Globus pallidus (tissue), 1 donor: ENCODE data around the gene PRSS1.
A peak's percentile ranks its signal among the peaks of the same experiment; 100 is the strongest.
"Not testable (repeated sequence)": the region's sequence is repeated elsewhere in the genome, so short reads cannot be mapped to it uniquely, and the experiment has no call there.

ENCODE experiments used
- DNase-seq: peaks from one replicate; pipeline ENCODE4 v3.0.0-alpha.2; 2015; ENCODE audit warnings: low spot score

PRSS1 gene

GRCh38 chr7:142773937-142774744 lies 24.9 kb downstream of the PRSS1 start:
- DNase-seq = no peak

- DNase-seq = no peak
These were observed 25.6 kb downstream of the PRSS1 start for GRCh38 chr7:142774826-142775225.

GRCh38 chr7:142775351-142776115 lies 26.3 kb downstream of the PRSS1 start:
- not testable (repeated sequence) for DNase-seq

GRCh38 chr7:142776206-142776844 lies 27.1 kb downstream of the PRSS1 start:
- DNase-seq = no peak

DNA sequence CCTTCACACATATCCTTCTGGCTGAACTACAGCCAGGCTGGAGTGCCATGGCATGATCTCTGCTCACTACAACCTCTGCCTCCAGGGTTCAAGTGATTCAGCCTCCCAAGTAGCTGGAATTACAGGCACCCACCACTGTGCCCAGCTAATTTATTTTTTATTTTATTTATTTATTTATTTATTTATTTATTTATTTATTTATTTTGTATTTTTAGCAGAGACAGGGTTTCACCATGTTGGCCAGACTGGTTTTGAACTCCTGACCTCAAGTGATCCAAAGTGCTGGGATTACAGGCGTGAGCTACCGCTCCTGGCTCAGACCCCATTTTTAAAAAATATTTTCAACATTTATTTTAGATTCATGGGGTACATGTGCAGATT lies 27.6 kb downstream of the PRSS1 start:
- not testable (repeated sequence) for DNase-seq

- DNase-seq = no peak
These were observed 28.0 kb downstream of the PRSS1 start for GRCh38 chr7:142777318-142777717.

DNA sequence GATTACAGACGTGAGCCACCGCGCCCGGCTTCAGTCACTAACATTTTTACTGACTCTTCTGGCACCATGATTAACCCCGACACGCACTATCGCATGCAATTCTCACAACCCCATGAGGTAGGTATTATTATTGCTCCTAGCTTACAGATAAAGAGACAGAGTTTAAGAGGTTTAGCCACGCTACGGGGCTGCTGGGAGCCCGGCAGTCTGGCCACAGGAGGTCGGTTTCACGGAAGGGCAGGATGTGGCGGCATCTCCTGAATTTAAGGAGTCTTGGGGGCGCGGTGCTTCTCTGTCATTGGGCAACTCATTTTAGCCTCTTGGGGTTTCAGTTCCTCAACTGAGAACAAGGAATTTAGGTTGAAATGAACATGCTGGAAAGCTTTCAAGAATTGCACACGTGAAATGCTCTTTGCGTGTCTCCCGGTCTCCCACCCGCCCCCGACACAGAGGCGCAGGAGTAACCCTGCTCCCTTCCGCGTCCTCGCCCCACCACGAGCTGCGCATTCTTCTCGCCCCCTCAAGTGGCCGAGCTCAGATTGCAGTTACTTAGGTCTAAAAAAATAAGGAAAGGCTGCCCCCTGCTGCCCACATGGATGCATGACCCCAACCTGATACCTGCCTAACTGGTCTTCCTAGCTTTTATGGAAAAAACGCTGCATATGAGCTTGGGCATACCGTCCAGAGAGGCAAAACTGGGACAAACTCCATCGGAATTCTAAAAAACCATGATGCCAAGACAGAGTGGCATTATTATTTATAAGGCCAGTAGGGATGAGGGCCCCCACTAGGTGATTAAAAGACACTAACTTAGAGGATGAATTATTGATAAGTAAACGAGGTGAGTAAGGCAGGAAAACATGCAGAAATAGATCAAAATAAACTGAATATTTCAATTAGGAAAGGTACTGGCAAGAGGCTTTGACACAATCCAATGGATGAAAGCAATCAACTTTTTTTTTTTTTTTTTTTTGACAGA lies 33.9 kb downstream of the PRSS1 start:
- peak; percentile 80 for DNase-seq

DNA sequence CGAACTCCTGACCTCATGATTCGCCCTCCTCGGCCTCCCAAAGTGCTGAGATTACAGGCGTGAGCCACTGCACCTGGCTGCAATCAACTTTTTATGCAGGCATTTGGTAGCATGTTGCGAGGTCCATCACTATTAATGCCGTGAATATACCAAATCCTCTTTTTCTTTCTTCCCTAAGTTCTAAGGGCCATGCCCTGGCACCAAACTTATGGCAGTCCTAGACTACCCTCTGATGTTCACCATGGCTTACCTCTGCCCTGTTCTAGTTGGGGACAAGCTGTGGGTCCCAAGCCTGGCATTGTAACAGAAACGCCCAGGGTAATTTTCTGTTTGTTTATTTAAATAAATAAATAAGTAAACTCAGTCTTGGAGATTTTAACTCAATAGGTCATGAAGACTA lies 34.8 kb downstream of the PRSS1 start:
- no peak for DNase-seq

DNA sequence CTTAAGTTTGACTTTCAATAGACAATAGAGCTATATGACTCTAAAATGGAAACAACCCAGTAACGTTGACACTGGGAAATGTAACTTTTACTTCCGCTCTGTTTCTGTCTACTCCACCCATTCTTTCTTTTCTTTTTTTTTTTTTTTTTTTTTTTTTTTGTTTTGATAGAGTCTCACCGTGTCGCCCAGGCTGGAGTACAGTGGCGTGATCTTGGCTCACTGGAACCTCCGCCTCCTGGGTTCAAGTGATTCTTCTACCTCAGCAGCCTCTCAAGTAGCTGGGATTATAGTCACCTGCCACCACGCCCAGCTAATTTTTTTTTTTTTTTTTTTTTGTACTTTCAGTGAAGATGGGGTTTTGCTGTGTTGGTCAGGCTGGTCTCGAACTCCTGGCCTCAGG lies 35.4 kb downstream of the PRSS1 start:
- DNase-seq = no peak

DNA sequence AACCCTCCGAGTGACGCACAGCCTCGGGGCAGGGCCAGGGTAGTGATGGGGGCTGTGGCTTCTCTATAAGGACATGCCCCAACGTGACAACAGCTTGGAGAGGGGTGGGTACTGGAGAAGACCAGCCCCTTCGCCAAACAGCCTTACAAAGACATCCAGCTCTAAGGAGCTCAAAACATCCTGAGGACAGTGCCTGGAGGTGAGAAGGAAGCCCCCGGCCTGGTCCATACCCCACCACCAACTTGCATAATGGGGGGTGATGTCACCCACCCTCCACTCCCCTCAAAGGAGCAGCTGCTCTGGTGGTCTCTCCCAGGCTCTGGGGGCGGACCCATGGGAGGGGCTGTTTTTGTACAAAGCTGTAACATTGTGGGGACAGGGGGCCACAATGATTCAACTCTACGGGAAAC lies 36.6 kb downstream of the PRSS1 start:
- DNase-seq = no peak

DNA sequence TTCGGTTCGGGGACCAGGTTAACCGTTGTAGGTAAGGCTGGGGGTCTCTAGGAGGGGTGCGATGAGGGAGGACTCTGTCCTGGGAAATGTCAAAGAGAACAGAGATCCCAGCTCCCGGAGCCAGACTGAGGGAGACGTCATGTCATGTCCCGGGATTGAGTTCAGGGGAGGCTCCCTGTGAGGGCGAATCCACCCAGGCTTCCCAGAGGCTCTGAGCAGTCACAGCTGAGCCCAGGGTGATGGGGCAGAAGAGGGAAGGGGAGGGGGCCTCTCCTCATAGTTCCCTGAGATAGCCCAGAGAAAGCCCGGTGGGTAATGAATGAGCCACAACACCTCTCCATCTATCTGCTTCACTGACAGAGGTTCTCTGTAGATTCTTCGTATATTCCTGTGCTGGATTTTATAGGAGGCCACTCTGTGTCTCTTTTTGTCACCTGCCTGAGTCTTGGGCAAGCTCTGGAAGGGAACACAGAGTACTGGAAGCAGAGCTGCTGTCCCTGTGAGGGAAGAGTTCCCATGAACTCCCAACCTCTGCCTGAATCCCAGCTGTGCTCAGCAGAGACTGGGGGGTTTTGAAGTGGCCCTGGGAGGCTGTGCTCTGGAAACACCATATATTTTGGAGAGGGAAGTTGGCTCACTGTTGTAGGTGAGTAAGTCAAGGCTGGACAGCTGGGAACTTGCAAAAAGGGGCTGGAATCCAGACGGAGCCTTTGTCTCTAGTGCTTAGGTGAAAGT lies 37.9 kb downstream of the PRSS1 start:
- DNase-seq = no peak

GRCh38 chr7:142787783-142788182 lies 38.5 kb downstream of the PRSS1 start:
- DNase-seq = no peak

GRCh38 chr7:142788303-142789289 lies 39.3 kb downstream of the PRSS1 start:
- no peak for DNase-seq

GRCh38 chr7:142789441-142789840 lies 40.2 kb downstream of the PRSS1 start:
- no peak for DNase-seq

DNA sequence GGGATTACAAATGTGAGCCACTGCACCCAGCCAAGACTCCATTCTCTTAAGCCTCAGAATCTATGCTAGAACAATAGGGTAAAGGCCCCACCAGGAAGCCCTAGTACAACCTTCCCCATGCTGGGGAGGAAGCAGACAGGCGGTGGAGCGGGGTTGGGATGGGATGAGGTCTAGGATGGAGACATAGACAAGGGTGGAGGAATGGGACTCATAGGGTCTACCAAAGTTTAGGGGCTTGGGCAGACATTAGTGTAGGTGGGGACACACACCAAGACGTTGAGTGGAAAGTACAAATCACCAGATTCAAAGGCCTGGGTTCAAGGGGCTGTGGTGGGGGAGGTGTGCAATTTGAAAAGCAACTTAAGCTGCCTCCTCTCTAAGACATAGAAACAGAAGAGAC lies 40.8 kb downstream of the PRSS1 start:
- no peak for DNase-seq

DNA sequence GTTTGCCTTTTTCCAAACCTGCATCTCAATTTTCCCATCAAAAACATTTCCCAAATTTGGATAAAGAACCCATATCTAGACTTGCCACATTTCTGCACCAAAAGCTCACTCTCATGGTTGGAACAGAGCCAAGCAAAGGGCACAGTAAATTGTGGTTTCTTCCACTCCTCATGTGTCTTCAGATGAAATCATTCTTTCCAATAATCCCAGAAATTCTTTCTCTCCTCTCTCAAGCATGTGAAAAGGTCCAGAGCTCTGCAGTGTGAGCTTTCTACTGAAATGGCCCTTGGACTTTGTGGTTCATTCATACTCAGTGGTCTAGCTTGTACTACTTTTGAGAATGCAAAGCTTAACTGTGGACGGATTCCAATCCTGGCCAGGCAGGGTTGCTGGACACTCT lies 41.3 kb downstream of the PRSS1 start:
- DNase-seq = no peak

GRCh38 chr7:142791502-142791901 lies 42.2 kb downstream of the PRSS1 start:
- DNase-seq = no peak

DNA sequence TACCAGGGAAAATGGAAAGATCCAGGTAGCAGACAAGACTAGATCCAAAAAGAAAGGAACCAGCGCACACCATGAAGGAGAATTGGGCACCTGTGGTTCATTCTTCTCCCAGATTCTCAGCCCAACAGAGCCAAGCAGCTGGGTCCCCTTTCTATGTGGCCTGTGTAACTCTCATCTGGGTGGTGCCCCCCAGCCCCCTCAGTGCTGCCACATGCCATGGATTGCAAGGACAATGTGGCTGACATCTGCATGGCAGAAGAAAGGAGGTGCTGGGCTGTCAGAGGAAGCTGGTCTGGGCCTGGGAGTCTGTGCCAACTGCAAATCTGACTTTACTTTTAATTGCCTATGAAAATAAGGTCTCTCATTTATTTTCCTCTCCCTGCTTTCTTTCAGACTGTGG lies 42.9 kb downstream of the PRSS1 start:
- DNase-seq = no peak

GRCh38 chr7:142792593-142792992 lies 43.3 kb downstream of the PRSS1 start:
- DNase-seq = no peak

- DNase-seq = no peak
These were observed 43.9 kb downstream of the PRSS1 start for GRCh38 chr7:142793156-142793555.
